DND-41 (cell line): ENCODE results near the gene ITGA7.

ENCODE experiments used
- ATAC-seq: fragments of 200-7000 bp; cut with Tn5 transposase; 3 replicates; pipeline ENCODE4 v1.9.1; 2021; ENCODE audit warnings: low read depth; ENCODE audit not compliant: insufficient read depth
- DNase-seq: peaks from one replicate; pipeline ENCODE4 v3.0.0-alpha.2; 2020
- H2AFZ ChIP-seq: 2 replicates; pipeline ENCODE4 v1.6.0; 2012; ENCODE audit warnings: low read depth, low read length
- H3K27ac ChIP-seq: 2 replicates; pipeline ENCODE4 v1.5.1; 2012; ENCODE audit warnings: low read length, inconsistent platforms
- H3K27me3 ChIP-seq: fragments of 200-600 bp; sonication (generic); 2 replicates; pipeline ENCODE4 v1.6.0; 2012; ENCODE audit warnings: low read length, mild to moderate bottlenecking, inconsistent platforms; ENCODE audit not compliant: insufficient read depth, poor library complexity
- H3K36me3 ChIP-seq: 2 replicates; pipeline ENCODE4 v1.5.1; 2012; ENCODE audit warnings: low read length, inconsistent platforms; ENCODE audit not compliant: insufficient read depth
- H3K4me1 ChIP-seq: 2 replicates; pipeline ENCODE4 v1.5.1; 2012; ENCODE audit warnings: mild to moderate bottlenecking, low read length; ENCODE audit not compliant: insufficient read depth
- H3K4me2 ChIP-seq: 2 replicates; pipeline ENCODE4 v1.6.0; 2012; ENCODE audit warnings: mild to moderate bottlenecking, moderate library complexity, low read length, inconsistent platforms; ENCODE audit not compliant: insufficient read depth
- H3K4me3 ChIP-seq, 2 experiments: fragments of 200-600 bp in 1 of 2; shearing (Covaris generic) in 1 of 2; 2 replicates each; pipeline ENCODE4 v1.5.1; 2012 to 2016; ENCODE audit warnings: inconsistent platforms in 2 of 2, low read length in 2 of 2, mild to moderate bottlenecking in 2 of 2, low read depth in 1 of 2, moderate library complexity in 1 of 2
- H3K79me2 ChIP-seq: 2 replicates; pipeline ENCODE4 v1.6.0; 2012; ENCODE audit warnings: low read length, inconsistent platforms; ENCODE audit not compliant: insufficient read depth
- H3K9ac ChIP-seq: 2 replicates; pipeline ENCODE4 v1.6.0; 2012; ENCODE audit warnings: low read depth, mild to moderate bottlenecking, inconsistent platforms, low read length, moderate library complexity
- H3K9me3 ChIP-seq: 2 replicates; pipeline ENCODE4 v1.5.1; 2012; ENCODE audit warnings: low read length, moderate library complexity, mild to moderate bottlenecking, inconsistent platforms; ENCODE audit not compliant: insufficient read depth, severe bottlenecking
- H4K20me1 ChIP-seq: 2 replicates; pipeline ENCODE4 v1.6.0; 2012; ENCODE audit warnings: low read length; ENCODE audit not compliant: insufficient read depth
- CTCF ChIP-seq: IDR thresholded peaks from 2 replicates; pipeline ENCODE4 v1.5.1; 2012; ENCODE audit warnings: borderline replicate concordance, low read length, moderate library complexity, mild to moderate bottlenecking; ENCODE audit not compliant: poor library complexity, severe bottlenecking; ENCODE audit errors: extremely low read depth
- EZH2 ChIP-seq: IDR thresholded peaks from 3 replicates; pipeline ENCODE4 v1.6.1; 2012; ENCODE audit warnings: borderline replicate concordance, low read depth, mild to moderate bottlenecking, moderate library complexity, low read length, inconsistent platforms; ENCODE audit not compliant: severe bottlenecking

ITGA7 gene

DNA sequence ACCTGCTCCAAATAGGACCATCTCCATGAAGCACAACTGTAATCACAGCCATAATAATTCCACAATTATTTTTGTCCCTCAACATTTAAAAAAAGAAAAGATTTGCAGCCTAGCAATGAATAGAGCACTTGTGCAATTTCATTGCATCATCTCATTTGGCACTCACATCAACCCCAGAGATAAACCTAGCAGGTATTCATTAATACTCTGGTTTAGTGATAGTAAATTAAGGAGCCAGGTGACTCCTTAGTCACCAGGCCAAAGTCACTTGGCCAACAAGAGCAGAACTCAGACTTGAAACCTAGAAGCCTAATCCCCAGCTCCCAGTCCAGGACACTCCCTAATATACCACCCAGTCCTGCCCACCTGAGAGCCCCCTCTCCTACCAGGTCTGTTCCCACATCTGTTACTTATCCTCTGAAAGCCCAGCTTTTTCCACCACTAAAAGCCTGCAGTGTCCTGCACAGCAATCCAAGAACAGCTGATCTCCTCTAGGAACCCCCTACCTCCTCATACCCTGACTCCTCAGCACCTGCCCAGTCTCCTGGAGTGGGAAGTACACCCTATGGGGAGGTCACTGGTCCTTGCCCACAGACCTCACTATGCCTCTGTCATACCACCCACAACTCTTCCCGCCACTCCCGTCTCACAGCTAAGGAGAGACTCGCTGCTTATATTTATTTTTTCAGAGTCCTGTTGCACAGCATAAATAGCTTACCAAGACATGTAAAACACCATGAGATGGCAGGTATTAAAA lies 48.9 kb downstream of the ITGA7 start:
- no peak overlapping the region for H3K9ac ChIP-seq
- no peak overlapping the region for H3K27ac ChIP-seq
- H2AFZ ChIP-seq = no peak overlapping the region
- ATAC-seq (no peak), DNase-seq (no peak)
- H3K79me2 ChIP-seq = no peaks in the 10 kb centered on the region
- no peaks in the 10 kb centered on the region for H3K4me1 ChIP-seq
- H3K36me3 ChIP-seq = no peaks in the 10 kb centered on the region
- H3K27me3 ChIP-seq = peaks cover 8% of the 10 kb centered on the region
- TF ChIP-seq CTCF = no peak
- no peak for TF ChIP-seq EZH2
- no peak overlapping the region for H3K4me3 ChIP-seq
- H3K9me3 ChIP-seq = no peaks in the 10 kb centered on the region
- no peak overlapping the region for H3K4me2 ChIP-seq
- no peaks in the 10 kb centered on the region for H4K20me1 ChIP-seq

GRCh38 chr12:55658212-55658611 lies 49.5 kb downstream of the ITGA7 start:
- H4K20me1 ChIP-seq = no peaks in the 10 kb centered on the region
- H2AFZ ChIP-seq = no peak overlapping the region
- DNase-seq (no peak), ATAC-seq (no peak)
- H3K9me3 ChIP-seq = no peaks in the 10 kb centered on the region
- no peak overlapping the region for H3K4me3 ChIP-seq
- no peaks in the 10 kb centered on the region for H3K4me1 ChIP-seq
- H3K27ac ChIP-seq = no peak overlapping the region
- no peaks in the 10 kb centered on the region for H3K36me3 ChIP-seq
- TF ChIP-seq EZH2 = no peak
- no peak for TF ChIP-seq CTCF
- H3K79me2 ChIP-seq = no peaks in the 10 kb centered on the region
- no peak overlapping the region for H3K4me2 ChIP-seq
- H3K27me3 ChIP-seq = peaks cover 8% of the 10 kb centered on the region
- no peak overlapping the region for H3K9ac ChIP-seq

- no peak overlapping the region for H3K4me2 ChIP-seq
- H4K20me1 ChIP-seq = no peaks in the 10 kb centered on the region
- no peaks in the 10 kb centered on the region for H3K9me3 ChIP-seq
- peaks cover 2% of the 10 kb centered on the region for H3K27me3 ChIP-seq
- TF ChIP-seq EZH2 (no peak), CTCF (no peak)
- no peaks in the 10 kb centered on the region for H3K4me1 ChIP-seq
- H3K36me3 ChIP-seq = no peaks in the 10 kb centered on the region
- no peak for ATAC-seq
- no peaks in the 10 kb centered on the region for H3K79me2 ChIP-seq
- DNase-seq = no peak
- H2AFZ ChIP-seq = no peak overlapping the region
- H3K9ac ChIP-seq = no peak overlapping the region
- no peak overlapping the region for H3K4me3 ChIP-seq
- H3K27ac ChIP-seq = no peak overlapping the region
Observed at GRCh38 chr12:55657212-55657611, 50.5 kb downstream of the ITGA7 start.
